Measurements from ENCODE around the gene TBXA2R. TPM values are rescaled to one million over a fixed set of nuclear protein-coding genes. Genes with fewer than 3 reads are reported as not detected.

The TBXA2R gene
- total and polyA plus RNA-seq, 8 donors = 0.37 to 2.6 (median 1.0) TPM; not detected in 3

DNA sequence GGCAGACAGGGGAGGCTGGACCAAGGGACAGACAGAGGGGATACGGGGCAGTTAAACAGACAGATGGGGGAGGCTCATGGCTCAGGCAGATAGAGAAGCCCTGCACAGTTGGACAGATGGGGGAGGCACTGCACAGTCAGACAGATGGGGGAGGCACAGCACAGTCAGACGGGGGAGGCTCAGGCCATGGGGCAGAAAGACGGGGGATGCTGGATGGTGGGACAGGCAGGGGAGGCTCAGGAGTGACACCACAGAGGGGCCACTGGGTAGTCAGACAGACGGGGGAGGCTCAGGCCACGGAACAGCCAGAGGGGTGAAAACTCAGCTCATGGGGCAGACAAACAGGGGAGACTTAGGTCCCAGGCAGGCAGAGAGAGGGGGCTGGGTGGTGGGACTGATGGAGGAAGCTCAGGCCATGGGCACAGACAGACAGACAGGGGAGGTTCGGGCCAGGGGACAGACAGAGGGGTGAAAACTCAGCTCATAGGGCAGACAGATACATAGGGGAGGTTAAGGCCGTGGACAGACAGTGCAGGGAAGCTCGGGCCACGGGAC lies 50.2 kb downstream of the TBXA2R start:
- Histone ChIP-seq H3K4me3 (peak overlapping the region; percentile 92 to 99 (median 96)), H3K9me3 (no peaks in the 10 kb centered on the region), H3K27ac (peak overlapping the region; percentile 60 to 90 (median 81)), H3K27me3 (no peaks in the 10 kb centered on the region), H3K36me3 (no peaks in the 10 kb centered on the region), H3K4me1 (peaks cover 22 to 57% (median 41%) of the 10 kb centered on the region in 4 donors)
- WGBS, 5 donors = 23 to 33% (median 26%) methylated on average over 8 to 9 of the region's 9 CpGs
- intact Hi-C loops (cut with DNase I; ENCODE audit: low total_unique reads) = no loop called here
- DNase-seq = peak in 1 of 2 donors; percentile 13
- no peak for TF ChIP-seq EP300 (IDR thresholded peaks at IDR 0.05)
- TF ChIP-seq, protein P1, sequence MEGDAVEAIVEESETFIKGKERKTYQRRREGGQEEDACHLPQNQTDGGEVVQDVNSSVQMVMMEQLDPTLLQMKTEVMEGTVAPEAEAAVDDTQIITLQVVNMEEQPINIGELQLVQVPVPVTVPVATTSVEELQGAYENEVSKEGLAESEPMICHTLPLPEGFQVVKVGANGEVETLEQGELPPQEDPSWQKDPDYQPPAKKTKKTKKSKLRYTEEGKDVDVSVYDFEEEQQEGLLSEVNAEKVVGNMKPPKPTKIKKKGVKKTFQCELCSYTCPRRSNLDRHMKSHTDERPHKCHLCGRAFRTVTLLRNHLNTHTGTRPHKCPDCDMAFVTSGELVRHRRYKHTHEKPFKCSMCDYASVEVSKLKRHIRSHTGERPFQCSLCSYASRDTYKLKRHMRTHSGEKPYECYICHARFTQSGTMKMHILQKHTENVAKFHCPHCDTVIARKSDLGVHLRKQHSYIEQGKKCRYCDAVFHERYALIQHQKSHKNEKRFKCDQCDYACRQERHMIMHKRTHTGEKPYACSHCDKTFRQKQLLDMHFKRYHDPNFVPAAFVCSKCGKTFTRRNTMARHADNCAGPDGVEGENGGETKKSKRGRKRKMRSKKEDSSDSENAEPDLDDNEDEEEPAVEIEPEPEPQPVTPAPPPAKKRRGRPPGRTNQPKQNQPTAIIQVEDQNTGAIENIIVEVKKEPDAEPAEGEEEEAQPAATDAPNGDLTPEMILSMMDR (IDR thresholded peaks at IDR 0.05) = no peak
- no peak for TF ChIP-seq POLR2A (IDR thresholded peaks at IDR 0.05)
- no peak for TF ChIP-seq POLR2AphosphoS5 (IDR thresholded peaks at IDR 0.05)

DNA sequence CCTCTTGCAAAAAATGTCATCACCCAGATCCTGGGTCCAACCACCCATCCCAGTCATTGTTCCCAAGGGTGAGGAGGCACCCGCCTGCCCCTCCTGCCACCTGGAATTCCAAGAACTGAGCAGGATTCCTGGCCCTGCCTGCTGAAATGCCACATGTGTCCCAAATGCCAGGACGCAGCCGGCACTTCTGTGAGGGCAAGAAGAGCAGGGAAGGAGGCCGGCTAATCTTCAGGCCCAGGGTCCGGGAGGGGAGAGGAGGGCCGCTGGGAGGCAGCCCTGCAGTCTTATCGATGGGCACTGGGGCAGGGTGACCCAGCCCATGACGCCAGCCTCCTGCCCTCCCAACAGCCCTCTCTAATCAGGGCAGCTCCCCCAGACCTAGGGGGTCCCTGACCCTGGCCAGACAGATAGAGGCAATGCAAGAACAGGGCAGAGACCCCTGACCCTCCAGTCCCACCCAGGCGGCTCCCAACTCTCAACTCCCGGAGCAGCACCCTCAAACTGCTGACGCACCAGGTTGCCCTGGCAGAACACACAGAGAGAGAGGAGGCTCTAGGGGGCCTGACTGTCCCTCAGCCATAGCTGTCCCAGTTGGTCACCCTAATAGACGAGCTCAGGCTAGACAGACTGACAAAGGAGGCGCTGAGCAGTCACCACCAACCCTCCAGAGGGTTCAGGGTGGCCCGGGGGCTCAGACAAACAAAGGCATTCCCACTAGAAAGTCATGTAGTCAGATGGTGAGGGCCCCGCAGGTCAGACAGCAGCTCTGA lies 50.8 kb downstream of the TBXA2R start:
- H3K27ac ChIP-seq = peak overlapping the region in 2 of 5 donors; percentile 86 to 90
- intact Hi-C loops (cut with DNase I; ENCODE audit: low total_unique reads) = no loop called here
- peaks cover 22 to 57% (median 41%) of the 10 kb centered on the region in 4 donors for H3K4me1 ChIP-seq
- DNase-seq = peak in 1 of 2 donors; percentile 3
- TF ChIP-seq EP300 (IDR thresholded peaks at IDR 0.05) (no peak), POLR2AphosphoS5 (IDR thresholded peaks at IDR 0.05) (no peak), POLR2A (IDR thresholded peaks at IDR 0.05) (no peak)
- TF ChIP-seq, protein P1 (IDR thresholded peaks at IDR 0.05) = no peak
- WGBS, 5 donors = 48 to 66% (median 58%) methylated on average over 10 to 15 of the region's 15 CpGs
- H3K4me3 ChIP-seq = peak overlapping the region; percentile 92 to 99 (median 96)
- no peaks in the 10 kb centered on the region for H3K27me3 ChIP-seq
- H3K36me3 ChIP-seq = peaks cover 0 to 4% (median 4%) of the 10 kb centered on the region in 4 donors
- no peaks in the 10 kb centered on the region for H3K9me3 ChIP-seq

DNA sequence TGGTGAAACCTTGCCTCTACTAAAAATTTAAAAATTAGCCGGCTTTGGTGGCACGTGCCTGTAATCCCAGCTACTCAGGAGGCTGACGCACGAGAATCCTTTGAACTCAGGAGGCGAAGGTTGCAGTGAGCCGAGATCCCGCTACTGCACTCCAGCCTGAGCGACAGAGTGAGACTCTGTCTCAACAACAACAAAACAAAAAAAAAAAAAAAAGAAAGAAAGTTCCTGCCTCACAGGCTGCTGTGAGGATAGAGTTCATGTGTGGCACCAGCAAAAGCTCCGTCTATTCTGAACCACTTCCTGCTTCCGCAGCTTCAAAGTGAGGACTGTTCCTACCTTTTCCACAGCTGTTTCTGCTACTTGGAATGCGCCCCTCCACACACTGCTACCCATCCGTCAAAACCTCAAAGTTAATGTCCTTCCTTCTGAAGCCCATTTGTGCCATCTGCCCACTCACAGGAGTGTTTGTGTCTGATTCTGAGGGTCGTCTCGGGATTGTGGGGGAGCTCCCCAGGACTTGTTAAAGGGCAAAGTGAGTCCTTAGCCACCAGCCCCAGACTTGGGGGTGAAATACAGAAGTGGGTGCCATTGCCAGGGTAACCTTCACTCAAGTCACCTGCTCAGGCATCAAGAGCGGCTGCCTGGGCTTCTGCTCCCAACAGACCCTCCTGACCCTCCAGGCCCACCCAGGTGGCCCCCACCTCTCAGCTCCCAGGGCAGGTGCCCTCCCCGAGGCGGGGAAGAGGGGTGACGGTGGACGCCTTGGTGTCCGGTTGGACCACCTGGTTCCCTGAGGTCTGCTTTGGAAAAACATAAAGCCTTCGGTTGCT lies 52.2 kb downstream of the TBXA2R start:
- Histone ChIP-seq H3K36me3 (peaks cover 0 to 16% (median 13%) of the 10 kb centered on the region in 4 donors), H3K4me3 (no peak overlapping the region), H3K4me1 (peaks cover 22 to 57% (median 41%) of the 10 kb centered on the region in 4 donors), H3K27me3 (no peaks in the 10 kb centered on the region), H3K9me3 (no peaks in the 10 kb centered on the region), H3K27ac (peak overlapping the region in 3 of 5 donors; percentile 21 to 90 (median 61))
- TF ChIP-seq POLR2A (IDR thresholded peaks at IDR 0.05) (no peak), EP300 (IDR thresholded peaks at IDR 0.05) (no peak), POLR2AphosphoS5 (IDR thresholded peaks at IDR 0.05) (no peak)
- TF ChIP-seq, protein P1 (IDR thresholded peaks at IDR 0.05) = no peak
- intact Hi-C loops (cut with DNase I; ENCODE audit: low total_unique reads) = no loop called here
- 71 to 80% (median 78%) methylated on average over 21 of the region's 21 CpGs for WGBS, 5 donors
- no peak for DNase-seq

DNA sequence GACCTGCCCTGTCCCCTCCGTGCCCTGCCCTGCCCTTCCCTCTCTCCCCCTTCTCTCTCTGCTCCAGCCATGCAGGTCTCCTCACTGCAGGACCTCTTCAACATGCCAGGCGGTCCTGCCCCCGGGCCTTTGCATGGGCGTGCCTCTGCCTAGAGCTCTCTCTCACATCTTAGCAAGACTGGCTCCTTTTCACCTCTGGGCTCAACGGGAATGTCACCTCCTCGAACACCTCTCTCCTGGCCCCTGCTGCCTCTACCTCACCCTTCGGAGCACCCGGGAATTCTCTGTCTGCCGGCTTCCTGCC lies 54.9 kb downstream of the TBXA2R start:
- intact Hi-C loops (cut with DNase I; ENCODE audit: low total_unique reads) = no loop called here
- 76 to 87% (median 85%) methylated on average over 9 of the region's 9 CpGs for WGBS, 5 donors

More for the DNA sequence above, 54.9 kb downstream of the TBXA2R start:
- Histone ChIP-seq H3K4me1 (peaks cover 15 to 47% (median 29%) of the 10 kb centered on the region in 4 donors), H3K27me3 (no peaks in the 10 kb centered on the region), H3K9me3 (no peaks in the 10 kb centered on the region), H3K4me3 (no peak overlapping the region), H3K36me3 (peaks cover 0 to 37% (median 36%) of the 10 kb centered on the region in 4 donors), H3K27ac (no peak overlapping the region)
- no peak for DNase-seq
- no peak for TF ChIP-seq EP300 (IDR thresholded peaks at IDR 0.05)
- TF ChIP-seq POLR2AphosphoS5 (IDR thresholded peaks at IDR 0.05) = no peak
- TF ChIP-seq, protein P1 (IDR thresholded peaks at IDR 0.05) = no peak
- TF ChIP-seq POLR2A (IDR thresholded peaks at IDR 0.05) = no peak
